HepG2 (cell line): Measurements from ENCODE around the gene ADIPOR2.

Source experiments
- HNF4G ChIP-seq, 2 experiments: sonication (generic) in 1 of 2; formaldehyde crosslinking in 1 of 2; IDR thresholded peaks; 2 replicates each; pipeline versions ENCODE4 v1.4.0 to v1.6.1; 2011 to 2020; ENCODE audit warnings: borderline replicate concordance in 2 of 2, low read depth in 2 of 2, mild to moderate bottlenecking in 2 of 2, low read length in 1 of 2, missing genetic modification reagents in 1 of 2, moderate library complexity in 1 of 2
- ZNF121 ChIP-seq: sonication (generic); formaldehyde crosslinking; IDR thresholded peaks from 2 replicates; pipeline ENCODE4 v1.5.0; 2020; ENCODE audit warnings: mild to moderate bottlenecking, missing genetic modification reagents
- TF ChIP-seq, protein P1 (sequence below): IDR thresholded peaks from 2 replicates; pipeline ENCODE4 v1.6.1; 2016

DNA sequence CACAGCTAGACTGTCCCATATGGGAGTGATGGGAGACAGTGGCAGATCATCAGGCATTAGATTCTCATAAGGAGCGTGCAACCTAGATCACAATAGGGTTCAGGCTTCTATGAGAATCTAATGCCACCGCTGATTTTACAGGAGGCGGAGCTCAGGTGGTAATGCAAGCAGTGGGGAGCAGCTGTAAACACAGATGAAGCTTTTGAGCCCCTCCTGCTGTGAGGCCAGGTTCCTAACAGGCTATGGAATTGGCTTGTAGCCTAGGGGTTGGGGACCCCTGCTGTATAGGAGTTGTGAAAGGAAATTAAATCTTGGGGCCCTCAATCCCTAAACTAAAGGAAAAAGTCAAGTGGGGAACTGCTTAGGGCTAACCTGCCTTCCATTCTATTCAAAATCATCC, 29.6 kb downstream of the ADIPOR2 start:
- TF ChIP-seq ZNF121 (CRISPR knock-in tag) = no peak
- TF ChIP-seq HNF4G (IDR thresholded peaks at IDR 0.05; ENCODE audit: borderline replicate concordance, low read depth, low read length) = no peak
- no peak for TF ChIP-seq HNF4G (CRISPR knock-in tag; IDR thresholded peaks at IDR 0.05; ENCODE audit: borderline replicate concordance, low read depth)
- TF ChIP-seq, protein P1, sequence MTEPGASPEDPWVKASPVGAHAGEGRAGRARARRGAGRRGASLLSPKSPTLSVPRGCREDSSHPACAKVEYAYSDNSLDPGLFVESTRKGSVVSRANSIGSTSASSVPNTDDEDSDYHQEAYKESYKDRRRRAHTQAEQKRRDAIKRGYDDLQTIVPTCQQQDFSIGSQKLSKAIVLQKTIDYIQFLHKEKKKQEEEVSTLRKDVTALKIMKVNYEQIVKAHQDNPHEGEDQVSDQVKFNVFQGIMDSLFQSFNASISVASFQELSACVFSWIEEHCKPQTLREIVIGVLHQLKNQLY = no peak
